C1 segment of cervical spinal cord (tissue), 14 donors: ENCODE data around the gene NFIB.

Experiments
- DNase-seq, 14 donors: peaks; one replicate each; lab custom pipeline; 2025; lab: John Stamatoyannopoulos, UW

Gene NFIB

DNA sequence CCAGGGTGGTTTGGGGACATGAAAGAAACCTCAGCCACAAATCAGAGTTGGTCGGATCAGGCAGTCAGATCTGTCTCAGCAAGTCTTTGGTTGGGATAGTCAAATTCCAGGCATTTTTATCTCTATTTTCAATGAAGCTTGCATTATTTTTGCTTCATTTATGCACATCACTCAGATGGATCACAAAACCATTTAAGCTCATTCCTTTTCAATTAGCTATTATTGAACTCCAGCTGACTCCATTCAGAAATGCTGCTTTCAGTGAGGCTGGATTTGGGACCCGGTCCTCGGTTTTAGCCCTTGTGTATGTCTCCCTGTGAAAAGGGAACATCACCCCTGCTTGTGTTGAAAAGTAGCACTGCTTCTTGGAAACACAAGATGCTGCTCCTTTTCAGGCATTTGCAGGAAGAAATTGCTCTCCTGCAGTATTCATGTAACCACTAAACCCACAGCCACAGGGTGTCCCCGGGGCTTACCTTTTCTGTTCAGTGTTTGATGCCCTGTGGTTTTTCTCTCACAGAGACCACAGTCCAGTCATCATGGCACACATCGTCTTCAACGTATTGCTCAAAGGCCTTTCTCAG, 232.9 kb downstream of the NFIB start:
- no peak for DNase-seq

DNA sequence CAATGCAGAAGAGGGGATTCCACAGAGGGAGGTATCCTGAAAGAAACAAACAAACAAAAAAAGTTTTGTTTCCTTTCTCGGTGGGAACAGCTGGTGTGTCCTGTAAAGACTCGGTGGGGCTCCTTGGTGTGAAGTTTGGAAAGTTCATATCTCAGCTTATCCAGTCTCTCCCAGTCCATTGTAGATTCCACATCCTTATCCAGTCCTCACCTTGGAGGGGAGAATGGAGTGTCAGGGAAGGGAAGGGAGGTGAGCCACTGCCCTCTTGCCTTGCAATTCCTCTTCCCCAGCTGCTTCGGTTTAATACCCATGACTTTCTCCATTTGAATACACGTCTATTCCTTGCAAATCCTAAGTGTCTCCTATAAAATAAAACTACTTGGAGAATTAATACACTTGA, 234.5 kb downstream of the NFIB start:
- DNase-seq: no peak

DNA sequence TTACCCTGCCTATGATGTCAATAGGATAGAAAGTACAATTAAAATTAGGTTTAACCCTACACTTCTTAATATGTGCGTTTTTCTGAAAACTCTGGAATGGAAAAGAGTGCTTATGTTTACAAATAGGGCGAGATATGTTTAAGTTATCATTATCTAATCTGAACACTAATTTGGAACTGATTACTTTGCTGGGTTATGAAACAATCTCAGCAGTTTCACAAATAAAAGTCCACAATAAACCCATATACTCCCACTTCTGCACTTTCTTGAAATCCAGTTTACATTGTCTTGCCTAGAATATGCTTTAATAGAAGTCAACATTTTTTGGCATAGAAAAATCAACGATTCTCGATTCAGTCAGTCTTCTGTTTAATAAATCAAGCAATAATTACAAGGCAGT, 236.3 kb downstream of the NFIB start:
- DNase-seq: no peak

DNA sequence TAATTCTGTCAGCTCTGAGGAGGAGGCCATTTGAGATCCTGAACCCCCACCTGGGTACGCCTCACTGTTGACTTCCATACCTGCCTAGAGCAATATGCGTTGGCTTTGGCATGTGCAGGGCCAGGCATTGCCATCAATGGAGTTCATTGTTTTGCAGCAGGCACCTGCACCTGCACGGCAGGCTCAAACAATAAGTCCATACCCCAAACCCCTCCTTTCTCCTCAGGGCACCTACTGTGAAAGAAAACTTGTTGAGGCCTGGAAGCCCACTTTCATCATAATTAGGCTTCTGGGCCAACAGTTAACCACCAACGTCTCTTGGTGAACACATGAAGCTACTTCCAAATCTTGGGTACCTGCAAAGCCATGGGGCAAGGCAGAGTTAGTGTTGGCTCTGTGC, 238.7 kb downstream of the NFIB start:
- no peak for DNase-seq

DNA sequence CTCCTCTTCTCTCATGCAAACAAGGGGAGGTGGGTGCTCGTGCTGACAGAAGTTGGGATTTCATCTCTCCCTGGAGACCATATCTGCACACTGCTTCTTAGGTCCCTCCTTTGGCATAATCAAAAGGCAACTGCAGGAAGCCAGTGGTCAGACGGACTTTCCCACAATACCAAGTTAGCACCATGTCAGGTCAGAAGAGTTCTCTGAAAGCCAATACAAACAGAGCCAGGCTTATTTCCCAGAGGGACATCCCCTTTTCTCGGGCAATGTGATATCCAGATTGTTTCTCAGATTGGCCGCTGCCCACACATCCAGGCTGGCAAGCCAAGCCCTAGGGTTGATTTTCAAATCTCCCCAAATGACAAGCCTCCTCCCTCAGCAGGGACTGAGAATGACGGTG, 241.1 kb downstream of the NFIB start:
- DNase-seq: no peak

DNA sequence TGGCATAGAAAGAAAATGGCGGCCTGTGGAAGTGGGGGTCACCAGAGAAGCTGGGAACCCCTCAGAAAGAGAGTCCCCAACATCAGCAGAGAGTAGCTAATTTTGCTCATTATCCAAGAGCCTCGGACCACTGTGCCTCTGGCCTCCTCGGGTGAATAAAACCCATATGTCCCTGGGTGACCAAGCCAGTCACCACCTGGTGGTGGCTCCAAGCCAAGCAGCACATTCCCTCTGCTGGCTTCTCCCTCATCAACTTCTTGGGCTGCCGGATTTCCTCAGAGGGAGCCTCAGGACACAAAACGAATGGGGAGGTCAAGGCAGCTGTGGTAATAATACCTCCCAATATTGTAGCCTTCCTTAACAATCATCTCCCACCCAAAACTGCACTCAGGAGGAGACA, 242.5 kb downstream of the NFIB start:
- no peak for DNase-seq

DNA sequence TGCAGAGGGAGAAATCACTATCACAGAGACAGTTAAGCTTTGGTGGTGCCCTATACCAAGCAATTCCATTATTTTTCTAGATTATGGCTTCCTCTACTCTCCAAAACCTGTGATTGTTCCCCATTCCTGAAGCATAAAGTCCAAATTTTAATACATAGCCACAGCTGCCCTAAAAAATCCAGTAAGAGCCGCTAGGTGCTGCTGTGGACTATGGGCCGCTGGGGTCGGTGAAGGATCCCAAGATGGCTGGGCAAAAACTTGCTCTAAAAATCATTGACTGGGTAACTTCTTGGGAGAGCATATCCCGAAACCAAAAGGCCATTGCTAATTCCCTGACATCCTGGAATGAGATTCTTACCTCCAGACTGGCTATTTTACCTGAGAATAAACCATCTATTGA, 245.3 kb downstream of the NFIB start:
- DNase-seq: no peak

DNA sequence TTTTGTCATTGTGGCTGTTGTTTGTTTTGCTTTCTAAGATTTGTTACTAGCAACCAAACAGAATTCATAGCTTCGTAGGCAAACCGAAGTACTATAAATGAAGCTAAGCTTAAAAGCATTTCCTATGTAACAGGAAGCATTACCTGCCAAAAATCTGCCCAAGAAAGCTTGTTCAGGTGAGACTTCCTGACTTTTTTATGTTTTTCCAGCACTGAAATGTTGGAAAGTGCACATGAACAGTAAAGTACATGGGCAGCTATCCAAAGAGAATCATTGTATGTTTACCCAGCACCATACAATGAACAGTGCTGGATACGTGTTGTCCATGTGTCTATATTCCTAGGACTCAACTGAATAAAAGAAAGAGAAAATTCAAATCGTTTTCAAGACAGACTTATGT, 247.1 kb downstream of the NFIB start:
- no peak for DNase-seq

DNA sequence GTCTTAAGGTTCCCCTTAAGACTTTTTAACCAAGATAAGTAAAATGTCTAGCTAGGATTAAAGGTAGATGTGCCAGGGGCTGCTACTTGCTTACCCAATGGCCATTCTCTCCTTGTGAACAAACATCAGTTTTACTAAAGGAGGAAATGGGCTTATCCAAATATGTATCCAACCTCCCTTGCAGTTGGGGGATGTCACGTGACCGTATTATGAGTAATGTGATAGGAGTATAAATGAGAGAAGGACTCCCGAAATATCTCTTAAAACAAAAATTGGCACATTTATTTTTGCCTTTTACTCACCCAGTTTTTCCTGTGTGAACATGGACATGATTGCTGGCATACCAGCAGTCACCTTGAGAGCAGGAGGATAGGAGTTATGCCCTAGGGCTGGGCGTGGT, 247.9 kb downstream of the NFIB start:
- DNase-seq: no peak

DNA sequence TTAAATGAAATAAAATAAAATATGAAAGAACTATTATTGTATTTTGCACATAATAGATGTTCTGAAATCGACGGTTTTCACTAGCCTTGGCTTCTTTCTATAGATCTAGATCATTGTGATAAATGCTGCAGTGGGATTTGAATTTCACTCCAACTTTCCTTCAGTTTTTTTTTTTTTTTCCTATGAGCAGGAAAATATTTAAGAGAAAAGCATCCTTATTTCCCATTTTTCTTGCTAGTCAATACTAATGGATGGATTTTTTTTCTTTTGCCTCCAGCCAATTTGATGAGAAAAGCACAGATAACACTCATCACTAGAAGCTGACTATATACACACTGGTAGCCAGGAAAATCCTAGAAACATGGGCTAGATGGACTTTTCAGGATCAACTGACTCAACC, 249.0 kb downstream of the NFIB start:
- DNase-seq: no peak

DNA sequence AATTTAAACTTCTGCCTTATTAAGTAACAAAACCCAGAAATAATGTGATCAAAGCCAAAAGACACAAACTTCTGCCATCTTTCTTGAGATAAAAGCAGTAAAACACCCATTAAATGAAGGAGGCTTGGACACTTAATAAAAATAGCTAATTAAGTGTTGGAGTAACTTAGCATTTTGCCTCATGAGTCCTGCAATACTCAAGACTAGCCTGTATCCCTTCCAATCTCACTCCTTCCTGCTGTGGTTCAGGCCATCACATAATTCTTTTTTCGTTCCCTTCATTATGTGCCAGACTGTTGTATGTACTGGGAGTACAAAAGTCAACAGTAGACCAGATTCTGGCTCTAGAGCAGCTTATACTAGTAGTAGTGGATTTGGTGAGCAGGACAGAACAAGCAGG, 250.2 kb downstream of the NFIB start:
- no peak for DNase-seq

DNA sequence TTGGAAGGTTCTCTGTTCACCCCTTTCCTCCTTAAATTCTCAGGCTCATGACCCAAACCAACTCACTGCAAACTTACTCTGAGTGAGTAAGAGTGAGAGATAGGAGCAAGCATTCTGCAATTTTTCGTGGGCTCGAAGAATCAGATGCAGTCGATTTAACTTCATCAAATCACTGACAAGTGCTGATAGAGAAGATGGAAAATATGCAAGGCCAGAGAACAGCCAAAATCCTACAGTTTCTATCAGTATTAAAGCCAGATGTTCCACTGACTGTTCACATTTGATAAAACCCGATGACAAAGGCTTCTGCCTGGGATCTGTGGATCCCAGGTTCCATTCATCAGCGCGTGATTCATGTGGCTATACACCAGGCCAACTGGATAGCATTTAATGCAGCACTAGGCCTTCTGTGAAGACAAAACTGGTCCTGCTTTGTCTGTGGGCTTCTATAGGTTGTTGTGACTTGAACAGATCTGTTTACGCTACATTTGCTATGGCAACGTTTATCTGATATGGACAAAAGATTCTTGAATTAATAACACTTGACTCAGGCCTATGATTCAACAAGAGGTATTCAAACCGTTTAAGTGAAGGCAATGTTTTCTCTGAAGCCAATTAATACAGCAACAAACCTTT, 251.2 kb downstream of the NFIB start:
- no peak for DNase-seq

DNA sequence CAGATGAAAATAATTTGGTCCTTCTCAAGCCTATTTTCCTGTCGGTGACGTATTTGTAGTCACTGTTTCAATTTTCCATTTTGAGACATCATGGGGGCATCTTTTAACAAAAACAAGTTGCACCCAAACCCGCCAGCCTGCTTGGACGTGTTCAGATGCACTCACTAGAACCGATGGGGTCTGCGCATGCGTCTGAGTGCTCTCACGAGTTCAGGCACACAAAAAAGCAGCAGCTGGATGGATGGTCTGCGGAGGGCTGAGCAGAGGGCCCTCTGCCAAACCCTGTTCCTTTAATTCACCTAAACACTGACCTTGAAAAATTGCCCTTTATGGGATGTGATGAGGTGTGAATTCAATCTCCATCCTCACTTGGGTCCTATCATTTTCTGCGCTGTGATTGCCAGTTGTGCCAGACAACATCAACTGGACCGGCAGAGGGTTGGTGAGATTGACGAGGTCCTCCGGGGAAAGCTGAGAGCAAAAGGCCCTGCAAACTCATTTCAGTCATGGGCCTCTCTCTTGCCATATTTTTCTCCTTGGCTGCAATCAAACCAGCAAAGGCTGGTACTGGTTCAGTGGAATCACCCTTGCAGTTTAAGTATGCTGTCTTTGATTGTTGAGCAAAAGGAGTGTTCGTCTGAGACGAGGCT, 251.9 kb downstream of the NFIB start:
- DNase-seq: no peak

DNA sequence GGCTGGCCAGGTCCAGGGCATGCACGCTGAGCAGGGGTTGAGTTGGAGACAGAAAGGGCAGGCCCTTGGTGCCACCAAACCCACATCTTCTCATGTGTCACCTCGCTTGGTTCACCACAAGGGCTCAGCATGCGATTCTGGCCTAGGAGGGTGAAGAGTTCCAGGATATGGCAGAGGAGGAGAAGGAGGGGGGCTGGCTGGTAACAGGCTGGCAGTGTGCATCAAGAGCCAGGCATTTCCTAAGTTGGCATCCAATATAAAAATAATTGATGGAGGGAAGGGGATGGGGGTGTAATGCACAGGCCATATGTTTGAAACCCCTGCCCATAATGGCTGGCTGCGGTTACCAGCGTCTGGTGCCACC, 255.6 kb downstream of the NFIB start:
- no peak for DNase-seq

DNA sequence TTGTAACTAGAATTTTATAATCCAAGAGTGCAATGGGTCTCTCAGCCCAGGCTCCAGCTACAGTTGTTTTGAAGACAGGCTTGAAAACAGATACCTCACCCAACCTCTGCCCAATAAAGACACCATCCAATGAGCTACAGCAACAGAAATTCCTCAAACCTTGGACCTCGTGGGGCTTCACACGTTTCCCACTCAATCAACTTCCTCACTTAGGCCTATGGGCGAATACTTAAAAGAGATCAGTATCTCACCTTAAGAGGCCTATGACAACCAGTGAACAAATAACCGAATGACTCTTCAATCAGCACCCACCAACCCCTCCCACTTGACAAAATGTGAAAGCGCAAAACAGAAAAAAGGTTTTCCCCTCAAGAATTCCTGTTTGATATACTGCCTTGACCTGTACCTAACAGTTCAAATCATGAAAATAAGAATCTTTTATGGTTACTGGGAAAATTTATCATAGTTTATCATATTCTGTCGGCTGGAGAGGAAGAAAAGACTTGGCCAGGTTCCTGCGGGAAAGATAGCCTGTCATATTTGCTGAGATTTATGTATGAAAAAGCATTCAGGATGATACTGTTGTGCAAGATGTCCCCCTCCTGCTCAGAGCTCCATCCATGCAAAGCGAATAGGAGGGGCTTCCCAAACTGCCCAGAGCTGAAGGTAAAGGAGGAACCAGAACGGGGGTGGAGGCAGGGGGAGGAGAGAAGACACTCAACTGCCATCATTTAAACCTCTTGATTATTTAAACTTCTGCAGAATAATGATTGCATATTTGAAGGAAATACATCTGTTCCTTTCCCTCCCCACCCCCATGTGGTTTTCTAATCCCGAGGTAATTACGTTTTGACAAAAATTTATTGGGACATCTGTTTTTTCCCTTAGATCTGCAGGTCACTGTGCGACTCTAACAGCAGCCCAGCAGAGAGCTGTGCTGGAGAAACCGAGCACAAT, 256.3 kb downstream of the NFIB start:
- DNase-seq: no peak

DNA sequence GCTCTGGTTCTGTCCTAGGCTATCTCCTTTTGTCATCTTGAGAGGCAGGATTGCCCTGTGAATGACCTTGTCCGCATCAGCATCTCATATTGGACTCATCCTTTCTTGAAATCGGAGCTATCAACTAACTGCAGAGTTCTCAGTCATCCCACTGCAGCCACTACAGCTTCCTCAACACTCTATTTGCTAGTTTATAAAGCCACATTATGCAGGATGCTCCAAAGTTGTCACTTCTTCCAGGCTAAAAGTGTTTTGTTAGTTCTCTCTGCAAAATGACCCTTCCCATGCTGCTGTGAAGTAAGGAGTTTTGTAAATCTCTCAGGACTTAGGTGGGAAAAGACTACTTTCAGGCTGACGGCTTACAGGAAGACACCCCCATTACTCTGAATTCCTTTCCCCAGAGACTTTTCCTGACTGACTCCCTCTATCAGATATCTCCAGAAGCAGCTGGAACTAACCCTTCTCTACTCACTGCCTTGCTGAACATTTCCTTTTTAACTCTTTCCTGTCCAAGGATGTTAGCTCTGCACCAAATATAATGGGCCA, 257.6 kb downstream of the NFIB start:
- no peak for DNase-seq

DNA sequence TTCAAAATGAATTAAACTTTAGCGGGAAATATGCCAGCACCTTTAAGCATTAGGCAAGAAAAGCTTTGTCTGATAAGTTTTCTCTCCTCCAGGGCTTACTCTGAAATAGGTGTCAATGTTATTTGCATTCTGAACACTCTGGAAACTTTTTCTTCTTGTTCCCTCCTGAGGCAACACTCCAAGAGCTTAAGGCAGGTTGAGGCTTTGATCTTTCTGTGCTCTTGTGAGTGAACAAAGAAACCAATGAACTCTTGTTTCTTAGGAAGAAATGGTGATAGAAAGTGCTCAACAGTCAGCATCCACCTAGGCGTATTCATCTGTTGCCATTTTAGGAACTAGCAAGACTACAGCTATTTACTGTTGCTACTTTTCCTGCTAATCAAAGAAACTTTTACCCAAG, 259.8 kb downstream of the NFIB start:
- DNase-seq: no peak

DNA sequence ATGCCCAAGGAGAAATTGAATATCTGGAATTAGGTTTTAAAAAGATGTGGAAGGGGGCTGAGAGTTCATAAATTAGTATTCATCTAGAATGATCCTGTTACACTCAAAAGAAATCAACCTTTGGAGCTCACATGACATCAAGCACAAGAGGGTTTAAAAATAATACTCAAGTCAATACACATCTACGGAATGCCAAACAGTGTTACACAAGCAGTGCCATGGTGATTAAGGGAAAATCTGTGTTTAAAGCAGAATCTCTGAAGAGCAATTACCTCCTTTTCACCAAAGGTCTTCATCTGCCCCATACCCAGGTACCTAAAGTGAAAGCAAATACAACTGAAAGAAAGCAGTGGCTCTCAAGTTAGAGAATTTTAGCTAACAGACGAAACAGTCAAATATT, 261.6 kb downstream of the NFIB start:
- DNase-seq: no peak

DNA sequence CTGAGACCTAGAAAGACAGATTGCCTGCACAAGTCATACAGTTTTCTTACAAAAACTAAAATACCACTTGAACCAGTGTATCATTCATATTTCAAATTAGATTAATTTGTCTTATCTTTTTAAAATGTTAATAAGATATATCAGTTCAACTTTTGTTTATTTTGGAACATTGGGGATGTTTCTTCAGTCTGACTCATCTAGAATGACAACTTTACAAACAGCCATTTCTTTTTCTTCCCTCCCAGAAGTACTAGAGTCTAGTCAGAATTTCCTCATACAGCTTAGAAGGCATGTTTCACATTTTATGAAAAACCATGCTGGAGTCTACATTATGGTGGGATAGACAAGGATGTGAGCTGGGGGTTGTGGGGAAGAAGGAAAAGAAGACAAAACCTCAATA, 262.5 kb downstream of the NFIB start:
- DNase-seq: no peak

DNA sequence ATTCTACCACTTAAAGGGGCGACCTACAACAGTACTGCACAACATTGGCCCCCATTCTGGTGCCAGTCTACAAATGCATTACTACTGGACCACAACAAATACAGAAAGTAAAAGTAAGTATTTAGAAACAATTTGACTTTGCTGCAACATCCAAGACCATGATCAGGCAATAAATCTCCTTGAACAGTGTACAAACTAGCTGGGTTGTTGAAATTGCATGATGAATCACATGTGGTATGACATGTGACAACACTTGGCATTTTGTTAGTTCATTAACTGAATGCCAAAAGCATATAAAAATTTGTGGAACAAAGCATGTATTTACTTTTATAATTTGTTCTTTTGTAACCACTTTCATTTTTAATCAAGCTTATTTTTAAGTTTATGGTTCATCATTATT, 270.5 kb downstream of the NFIB start:
- no peak for DNase-seq

DNA sequence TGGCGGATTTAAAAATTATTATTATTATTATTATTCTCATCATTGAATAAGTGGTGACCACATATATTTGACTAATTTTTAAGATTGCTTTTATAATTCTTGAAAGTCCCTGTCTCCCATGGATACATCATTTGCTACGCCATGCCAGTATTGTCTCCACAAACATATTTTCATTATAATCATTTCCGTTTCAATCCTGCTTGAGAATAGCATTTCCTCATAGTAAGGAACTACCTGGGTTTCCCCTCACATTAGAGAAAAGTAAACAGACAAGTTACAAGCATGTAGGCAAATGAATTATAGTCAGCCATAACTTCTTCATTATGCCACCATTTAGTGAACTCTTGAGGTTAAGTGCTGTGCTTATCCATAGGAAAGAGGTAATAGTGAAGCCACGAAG, 276.6 kb downstream of the NFIB start:
- no peak for DNase-seq

DNA sequence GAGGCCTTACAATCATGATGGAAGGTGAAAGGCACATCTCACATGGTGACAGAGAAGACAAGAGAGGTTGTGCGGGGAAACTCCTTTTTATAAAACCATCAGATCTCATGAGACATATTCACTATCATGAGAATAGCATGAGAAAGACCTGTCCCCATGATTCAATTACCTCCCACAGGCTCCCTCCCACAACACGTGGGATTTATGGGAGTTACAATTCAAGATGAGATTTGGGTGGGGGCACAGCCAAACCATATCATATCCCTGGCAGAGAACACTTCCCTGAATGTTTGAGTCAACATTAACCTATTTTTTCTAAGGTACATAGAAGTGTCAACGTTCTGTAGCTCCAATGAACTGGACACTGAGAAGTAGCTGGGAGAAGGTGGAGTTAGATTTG, 280.9 kb downstream of the NFIB start:
- no peak for DNase-seq
